ENCODE measurements around the gene RNF130.

The RNF130 gene

GRCh38 chr5:180071531-180072255 lies at the start of gene RNF130:
TSS of gene RNF130 (minus strand) at chr5:180071759. CDS start at chr5:180071702, 57 bp downstream.
- DNase-seq, result peak; percentile 79

GRCh38 chr5:180120237-180121101 lies 48.9 kb upstream of the RNF130 start:
- DNase-seq, result no peak

- DNase-seq, result no peak
Observed at GRCh38 chr5:180119903-180120236, 48.3 kb upstream of the RNF130 start.

GRCh38 chr5:180119031-180119902 lies 47.7 kb upstream of the RNF130 start:
- no peak for DNase-seq

GRCh38 chr5:180118391-180118791 lies 46.8 kb upstream of the RNF130 start:
- DNase-seq, result no peak

GRCh38 chr5:180117000-180117725 lies 45.6 kb upstream of the RNF130 start:
- DNase-seq, result no peak

- no peak for DNase-seq
Observed at GRCh38 chr5:180116077-180116999, 44.8 kb upstream of the RNF130 start.

GRCh38 chr5:180115326-180116076 lies 43.9 kb upstream of the RNF130 start:
- no peak for DNase-seq

- DNase-seq, result no peak
Observed at GRCh38 chr5:180114304-180115003, 42.9 kb upstream of the RNF130 start.

- DNase-seq, result no peak
Observed at GRCh38 chr5:180113660-180114303, 42.2 kb upstream of the RNF130 start.

GRCh38 chr5:180112181-180112861 lies 40.8 kb upstream of the RNF130 start:
- DNase-seq, result no peak

GRCh38 chr5:180111273-180112002 lies 39.9 kb upstream of the RNF130 start:
- no peak for DNase-seq

- DNase-seq, result no peak
Observed at GRCh38 chr5:180109920-180110319, 38.4 kb upstream of the RNF130 start.

GRCh38 chr5:180107005-180107404 lies 35.4 kb upstream of the RNF130 start:
- DNase-seq, result no peak

- DNase-seq, result no peak
Observed at GRCh38 chr5:180105827-180106312, 34.3 kb upstream of the RNF130 start.

- no peak for DNase-seq
Observed at GRCh38 chr5:180104168-180104530, 32.6 kb upstream of the RNF130 start.

- DNase-seq, result no peak
Observed at GRCh38 chr5:180103487-180104167, 32.1 kb upstream of the RNF130 start.

Data from cortex of kidney (tissue), 1 donor.